Body of pancreas (tissue), 4 donors: Measurements from ENCODE around the gene SC5D.

ENCODE experiments used
- CTCF ChIP-seq, 7 experiments: fragments of 450-650 bp in 4 of 7; fragments of 200-600 bp in 3 of 7; sonication (generic) in 3 of 7; IDR thresholded peaks; one replicate each; pipeline ENCODE4 v1.5.1; 2016 to 2019; ENCODE audit warnings: antibody characterized with exemption in 7 of 7
- POLR2A ChIP-seq, 3 donors: fragments of 450-650 bp; IDR thresholded peaks; one replicate each; pipeline ENCODE4 v1.6.1; 2016; ENCODE audit warnings: antibody characterized with exemption in 3 of 3, mild to moderate bottlenecking in 2 of 3

GRCh38 chr11:121337740-121338272 is 45.2 kb downstream of the SC5D start:
- no peak for TF ChIP-seq CTCF (IDR thresholded peaks at IDR 0.05)
- TF ChIP-seq POLR2A (IDR thresholded peaks at IDR 0.05): no peak
